GM06990 (cell line): ENCODE measurements around the gene CFAP119.
A peak's percentile ranks its signal among the peaks of the same experiment; 100 is the strongest.
"Not testable (repeated sequence)": the region's sequence is repeated elsewhere in the genome, so short reads cannot be mapped to it uniquely, and the experiment has no call there.

Experiments used
- DNase-seq: peaks from one replicate; pipeline ENCODE4 v3.0.0-alpha.2; 2011; ENCODE audit not compliant: insufficient read length; ENCODE audit errors: extremely low read depth
- H3K27me3 ChIP-seq: replicated peaks from 2 replicates; pipeline ENCODE4 v1.6.0; 2011; ENCODE audit warnings: low read length; ENCODE audit not compliant: control insufficient read depth, insufficient read depth
- H3K36me3 ChIP-seq: 2 replicates; pipeline ENCODE4 v1.5.1; 2011; ENCODE audit warnings: low read length; ENCODE audit not compliant: control insufficient read depth, insufficient read depth
- H3K4me3 ChIP-seq: replicated peaks from 2 replicates; pipeline ENCODE4 v1.5.1; 2011; ENCODE audit warnings: low read depth, mild to moderate bottlenecking, control low read depth, low read length
- TF ChIP-seq, protein P1 (sequence below): IDR thresholded peaks from 2 replicates; pipeline ENCODE4 v1.5.1; 2011; ENCODE audit warnings: low read length, control low read depth, mild to moderate bottlenecking, inconsistent platforms; ENCODE audit not compliant: insufficient read depth, poor library complexity, severe bottlenecking

CFAP119 gene

DNA sequence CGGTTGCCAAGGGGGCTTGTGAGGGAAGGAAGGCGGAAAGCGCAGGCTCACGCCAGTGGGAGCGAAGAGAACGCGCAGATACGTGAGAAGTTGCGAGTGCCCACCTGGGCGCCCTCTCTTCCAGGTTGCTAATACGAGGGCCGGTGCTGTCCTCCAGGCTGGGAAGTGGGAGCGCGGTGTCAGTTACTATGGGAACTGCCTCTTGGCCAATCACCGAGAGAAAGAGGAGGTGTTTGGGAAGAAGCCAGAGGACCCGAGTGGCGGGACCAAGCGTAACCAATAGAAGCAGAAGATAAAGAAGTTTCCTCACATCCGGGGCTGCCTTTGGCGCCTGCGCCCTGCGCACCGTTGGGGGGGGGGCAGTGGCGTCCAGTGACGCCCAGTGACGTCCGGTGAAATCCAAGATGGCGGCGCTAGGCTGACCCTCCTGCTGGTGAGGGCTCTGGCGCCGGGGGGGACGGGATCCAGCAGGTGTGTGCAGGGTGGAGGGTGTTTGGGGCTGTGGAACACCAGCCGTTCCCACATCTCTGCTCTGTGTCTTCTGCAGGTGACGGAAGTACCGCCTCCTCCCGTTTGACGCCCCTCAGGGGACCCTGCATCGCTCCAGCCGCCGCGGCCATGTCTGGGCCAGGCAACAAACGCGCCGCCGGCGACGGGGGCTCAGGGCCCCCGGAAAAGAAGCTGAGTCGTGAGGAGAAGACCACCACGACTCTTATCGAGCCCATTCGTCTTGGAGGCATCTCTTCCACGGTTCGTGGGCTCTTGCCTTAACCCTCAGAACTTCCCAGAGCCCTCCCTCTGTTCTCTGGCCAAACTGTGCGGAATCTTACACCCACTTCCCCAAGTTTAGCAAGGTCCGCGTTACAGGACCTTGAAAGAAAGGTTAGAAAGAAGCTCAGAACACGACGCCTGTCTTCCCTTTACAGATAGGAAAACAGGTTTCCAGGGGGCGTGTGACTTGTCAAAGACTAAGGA, at the start of gene CFAP119, which contains the start of gene RNF40:
TSS of gene CFAP119 (minus strand) at position 135 of the 975 bp plus-strand sequence. CDS start 314 bp downstream, outside the sequence.
TSS of gene RNF40 (plus strand) at position 395 of the 975 bp plus-strand sequence. CDS start at position 619, 224 bp downstream.
- peak; percentile 96 for DNase-seq
- Histone ChIP-seq H3K27me3 (no peaks in the 10 kb centered on the region), H3K36me3 (peaks cover 37% of the 10 kb centered on the region), H3K4me3 (peak within 1 kb of the TSS; percentile 80)
- TF ChIP-seq, protein P1, sequence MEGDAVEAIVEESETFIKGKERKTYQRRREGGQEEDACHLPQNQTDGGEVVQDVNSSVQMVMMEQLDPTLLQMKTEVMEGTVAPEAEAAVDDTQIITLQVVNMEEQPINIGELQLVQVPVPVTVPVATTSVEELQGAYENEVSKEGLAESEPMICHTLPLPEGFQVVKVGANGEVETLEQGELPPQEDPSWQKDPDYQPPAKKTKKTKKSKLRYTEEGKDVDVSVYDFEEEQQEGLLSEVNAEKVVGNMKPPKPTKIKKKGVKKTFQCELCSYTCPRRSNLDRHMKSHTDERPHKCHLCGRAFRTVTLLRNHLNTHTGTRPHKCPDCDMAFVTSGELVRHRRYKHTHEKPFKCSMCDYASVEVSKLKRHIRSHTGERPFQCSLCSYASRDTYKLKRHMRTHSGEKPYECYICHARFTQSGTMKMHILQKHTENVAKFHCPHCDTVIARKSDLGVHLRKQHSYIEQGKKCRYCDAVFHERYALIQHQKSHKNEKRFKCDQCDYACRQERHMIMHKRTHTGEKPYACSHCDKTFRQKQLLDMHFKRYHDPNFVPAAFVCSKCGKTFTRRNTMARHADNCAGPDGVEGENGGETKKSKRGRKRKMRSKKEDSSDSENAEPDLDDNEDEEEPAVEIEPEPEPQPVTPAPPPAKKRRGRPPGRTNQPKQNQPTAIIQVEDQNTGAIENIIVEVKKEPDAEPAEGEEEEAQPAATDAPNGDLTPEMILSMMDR: no peak

DNA sequence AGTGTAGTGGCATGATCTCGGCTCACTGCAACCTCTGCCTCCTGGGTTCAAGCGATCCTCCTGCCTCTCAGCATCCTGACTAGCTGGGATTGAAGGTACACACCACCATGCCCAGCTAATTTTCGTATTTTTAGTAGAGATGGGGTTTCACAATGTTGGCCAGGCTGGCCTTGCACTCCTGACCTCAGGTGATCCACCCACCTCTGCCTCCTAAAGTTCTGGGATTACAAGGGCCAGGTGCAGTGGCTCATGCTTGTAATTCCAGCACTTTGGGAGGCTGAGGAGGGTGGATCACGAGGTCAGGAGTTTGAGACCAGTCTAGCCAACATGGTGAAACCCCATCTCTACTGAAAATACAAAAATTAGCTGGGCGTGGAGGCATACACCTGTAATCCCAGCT, 47.8 kb upstream of the CFAP119 start:
- not testable (repeated sequence) for H3K4me3 ChIP-seq, H3K27me3 ChIP-seq, H3K36me3 ChIP-seq, DNase-seq

DNA sequence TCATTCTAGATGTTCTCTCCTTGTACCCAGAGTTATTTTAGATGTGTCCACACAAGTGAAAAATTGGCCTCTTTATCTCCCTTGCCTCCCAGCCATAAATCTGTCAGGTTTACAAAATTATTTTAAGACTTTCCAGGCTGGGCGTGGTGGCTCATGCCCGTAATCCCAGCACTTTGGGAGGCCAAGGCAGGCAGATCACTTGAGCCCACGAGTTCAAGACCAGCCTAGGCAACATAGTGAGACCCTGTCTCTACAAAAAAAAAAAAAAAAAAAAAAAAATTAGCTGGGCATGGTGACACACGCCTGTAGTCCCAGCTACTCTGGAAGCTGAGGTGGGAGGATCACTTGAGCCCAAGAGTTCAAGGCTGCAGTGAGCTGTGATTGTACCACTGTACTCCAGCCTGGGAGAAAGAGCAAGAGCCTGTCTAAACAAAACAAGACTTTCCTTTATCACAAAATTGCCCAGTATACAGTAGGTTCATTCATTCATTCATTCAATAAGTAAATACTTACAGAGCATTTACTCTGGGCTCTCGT, 47.1 kb upstream of the CFAP119 start:
- H3K4me3 ChIP-seq, H3K36me3 ChIP-seq, DNase-seq, H3K27me3 ChIP-seq: not testable (repeated sequence)

- Histone ChIP-seq H3K36me3 (no peaks in the 10 kb centered on the region), H3K4me3 (no peak overlapping the region), H3K27me3 (no peaks in the 10 kb centered on the region)
- DNase-seq: no peak
- TF ChIP-seq, protein P1: no peak
Measured at GRCh38 chr16:30808146-30808545, 46.3 kb upstream of the CFAP119 start.

GRCh38 chr16:30805370-30806169, 43.7 kb upstream of the CFAP119 start:
- peak; percentile 54 for DNase-seq
- no peaks in the 10 kb centered on the region for H3K27me3 ChIP-seq
- TF ChIP-seq, protein P1: no peak
- peak overlapping the region; percentile 33 for H3K4me3 ChIP-seq
- no peaks in the 10 kb centered on the region for H3K36me3 ChIP-seq

GRCh38 chr16:30805056-30805369, 43.2 kb upstream of the CFAP119 start:
- Histone ChIP-seq H3K36me3 (no peaks in the 10 kb centered on the region), H3K27me3 (no peaks in the 10 kb centered on the region), H3K4me3 (peak overlapping the region; percentile 33)
- TF ChIP-seq, protein P1: no peak
- no peak for DNase-seq
